HCEC 1CT (cell line): ENCODE data around the gene DCHS2.
A peak's percentile ranks its signal among the peaks of the same experiment; 100 is the strongest.

Experiments used
- DNase-seq: peaks from one replicate; pipeline ENCODE4 v3.0.0-alpha.2; 2017

DCHS2 gene

GRCh38 chr4:154491341-154492271 lies at the start of gene DCHS2:
TSS of gene DCHS2 (minus strand) at chr4:154491799. CDS start at chr4:154491355, 444 bp downstream.
- DNase-seq = no peak

- DNase-seq = no peak
These were observed 42.7 kb upstream of the DCHS2 start for GRCh38 chr4:154534296-154534695.

- DNase-seq = no peak
These were observed 38.3 kb upstream of the DCHS2 start for GRCh38 chr4:154529728-154530519.

GRCh38 chr4:154528869-154529268 lies 37.3 kb upstream of the DCHS2 start:
- DNase-seq = no peak

- no peak for DNase-seq
These were observed 35.7 kb upstream of the DCHS2 start for GRCh38 chr4:154527308-154527707.

- no peak for DNase-seq
These were observed 34.6 kb upstream of the DCHS2 start for GRCh38 chr4:154526151-154526550.

GRCh38 chr4:154521607-154522006 lies 30.0 kb upstream of the DCHS2 start:
- DNase-seq = no peak

- no peak for DNase-seq
These were observed 27.6 kb upstream of the DCHS2 start for GRCh38 chr4:154519214-154519613.

GRCh38 chr4:154517591-154517990 lies 26.0 kb upstream of the DCHS2 start:
- DNase-seq = no peak

- no peak for DNase-seq
These were observed 24.9 kb upstream of the DCHS2 start for GRCh38 chr4:154516318-154517029.

- no peak for DNase-seq
These were observed 20.4 kb upstream of the DCHS2 start for GRCh38 chr4:154511981-154512380.

GRCh38 chr4:154511548-154511947 lies 19.9 kb upstream of the DCHS2 start:
- DNase-seq = no peak

GRCh38 chr4:154507156-154507555 lies 15.6 kb upstream of the DCHS2 start:
- DNase-seq = no peak

GRCh38 chr4:154506253-154506652 lies 14.7 kb upstream of the DCHS2 start:
- DNase-seq = peak; percentile 1

- no peak for DNase-seq
These were observed 12.0 kb upstream of the DCHS2 start for GRCh38 chr4:154503598-154503997.

GRCh38 chr4:154502111-154502510 lies 10.5 kb upstream of the DCHS2 start:
- no peak for DNase-seq

- DNase-seq = no peak
These were observed 6.3 kb upstream of the DCHS2 start for GRCh38 chr4:154497889-154498288.

- no peak for DNase-seq
These were observed 4.3 kb upstream of the DCHS2 start for GRCh38 chr4:154495867-154496266.

GRCh38 chr4:154492288-154492687 lies 689 bp upstream of the DCHS2 start:
- DNase-seq = no peak

GRCh38 chr4:154490583-154491340 lies 837 bp downstream of the DCHS2 start:
- DNase-seq = no peak

GRCh38 chr4:154490234-154490582 lies 1.4 kb downstream of the DCHS2 start:
- no peak for DNase-seq

GRCh38 chr4:154489558-154490233 lies 1.9 kb downstream of the DCHS2 start:
- DNase-seq = no peak
